GM18499 (cell line): ENCODE results near the gene SNX4.

Experiments used
- ATAC-seq: cut with Tn5 transposase; IDR thresholded peaks from one replicate; pipeline ENCODE4 v1.9.1; 2021; ENCODE audit warnings: moderate number of reproducible peaks; ENCODE audit not compliant: insufficient read depth, unreplicated experiment

SNX4 gene

DNA sequence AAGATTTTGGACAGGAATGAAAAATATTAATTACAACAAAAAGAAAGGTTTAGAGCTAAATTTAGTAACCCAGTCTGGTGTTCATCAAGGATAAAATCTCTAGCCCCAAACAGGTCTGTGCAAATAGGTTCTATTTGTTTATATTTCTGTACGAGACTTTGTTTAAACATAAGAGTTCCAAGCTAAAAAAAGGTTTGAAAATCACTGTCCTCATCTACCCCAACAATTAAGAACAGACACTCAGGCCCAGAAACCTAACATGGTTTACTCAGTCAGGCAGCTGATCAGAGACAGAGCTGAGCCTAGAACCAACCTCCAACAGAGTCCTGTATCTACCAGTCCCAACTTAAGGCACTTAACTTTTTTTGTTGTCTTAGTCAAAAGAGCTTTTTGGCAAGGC lies 49.3 kb downstream of the SNX4 start:
- ATAC-seq, result no peak

DNA sequence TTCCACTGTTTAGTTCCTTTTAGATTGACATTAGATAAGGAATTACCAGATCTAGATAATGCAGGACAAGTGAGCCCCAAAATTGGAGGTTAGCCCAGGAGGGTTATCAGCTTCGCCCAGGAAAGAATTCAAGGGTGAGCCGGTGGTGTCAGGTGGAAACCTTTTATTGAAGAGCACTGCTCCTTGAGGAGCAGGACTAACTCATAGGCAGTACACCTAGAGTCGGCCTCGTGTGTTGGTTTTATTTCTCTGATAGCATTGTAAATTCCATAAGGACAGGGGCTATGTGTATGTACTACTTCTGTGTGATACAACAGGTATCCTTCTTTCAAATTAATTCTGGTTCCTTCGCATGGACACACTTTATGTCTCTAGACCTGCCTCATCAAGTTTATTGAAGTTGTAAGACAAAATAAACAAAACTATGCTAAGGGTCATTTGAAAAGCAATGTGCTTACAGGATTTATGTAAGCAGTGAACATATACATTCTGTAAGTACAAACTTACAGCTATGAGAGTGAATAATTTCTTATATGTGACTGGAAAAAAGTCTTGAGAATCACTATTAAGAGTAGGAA lies 57.2 kb downstream of the SNX4 start:
- ATAC-seq, result no peak

DNA sequence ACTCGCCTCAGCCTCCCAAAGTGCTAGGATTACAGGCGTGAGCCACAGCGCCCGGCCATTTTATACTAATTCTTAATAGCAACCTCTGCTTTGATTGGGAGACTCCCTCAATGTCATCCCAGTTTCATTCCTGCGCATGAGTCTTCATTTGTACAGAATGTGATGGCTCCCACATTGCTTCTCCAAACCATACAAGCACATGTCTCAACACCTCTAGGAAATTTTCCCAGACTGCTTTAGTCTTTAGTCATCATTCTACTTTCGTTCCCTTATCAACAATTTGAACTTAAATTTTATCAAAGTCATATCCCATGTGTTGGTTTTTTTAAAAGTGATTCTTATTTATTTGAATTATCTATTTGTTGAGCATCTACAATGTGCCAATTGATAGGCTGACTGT lies 58.1 kb downstream of the SNX4 start:
- ATAC-seq, result no peak

DNA sequence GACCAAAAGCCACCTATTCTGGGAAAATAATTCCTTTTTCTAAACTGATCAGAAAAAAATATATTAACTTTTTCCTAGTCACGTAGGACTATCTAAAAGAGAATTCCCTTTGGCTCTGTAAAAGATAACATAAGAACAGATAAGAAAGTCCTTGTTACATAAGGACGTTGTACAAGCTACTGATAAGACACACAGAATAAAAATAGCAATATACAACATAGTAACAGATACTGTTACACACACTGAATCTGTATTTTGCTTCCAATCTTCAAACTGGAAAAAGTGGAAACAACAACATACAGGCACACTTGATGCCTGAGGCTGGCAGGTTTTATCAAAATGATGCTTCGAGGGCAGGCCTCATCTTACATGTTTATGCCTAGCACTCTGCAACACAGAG lies 59.8 kb downstream of the SNX4 start:
- ATAC-seq, result no peak

DNA sequence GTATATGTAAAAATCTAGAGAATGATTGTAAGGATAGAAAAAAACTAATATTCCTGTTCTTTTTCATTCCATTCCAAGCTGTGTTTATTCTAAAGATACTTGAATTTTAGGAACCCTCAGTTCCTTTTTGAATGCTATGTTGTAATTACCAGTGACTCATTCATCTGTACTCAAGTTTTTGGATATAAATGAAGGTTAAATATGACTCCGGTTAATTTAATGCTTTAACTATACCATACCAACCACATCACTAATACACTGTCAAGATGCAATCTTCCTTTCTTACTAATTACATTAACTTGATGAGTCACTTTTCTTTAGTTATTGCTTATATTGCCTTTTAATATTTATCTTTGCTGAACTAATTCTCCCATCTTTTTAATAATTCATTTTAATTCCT lies 76.1 kb downstream of the SNX4 start:
- ATAC-seq, result no peak

DNA sequence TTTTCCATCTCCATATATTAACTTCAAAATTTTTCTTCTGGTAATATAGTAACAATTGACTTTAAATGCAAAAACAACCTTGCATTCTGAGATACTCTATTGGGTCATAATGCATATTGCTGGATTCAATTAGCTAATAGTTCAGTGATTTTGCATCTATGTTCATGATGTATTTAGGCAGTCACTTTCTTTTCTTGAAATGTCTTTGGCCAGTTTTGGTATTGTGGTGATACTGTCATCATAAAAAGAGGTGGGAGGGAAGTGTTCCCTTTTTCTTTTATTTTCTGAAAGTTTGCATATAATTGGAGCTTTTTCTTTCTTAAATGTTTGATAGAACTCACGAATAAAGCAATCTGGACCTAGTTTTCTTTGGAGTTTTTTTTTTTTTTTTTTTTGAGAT lies 77.5 kb downstream of the SNX4 start:
- no peak for ATAC-seq

DNA sequence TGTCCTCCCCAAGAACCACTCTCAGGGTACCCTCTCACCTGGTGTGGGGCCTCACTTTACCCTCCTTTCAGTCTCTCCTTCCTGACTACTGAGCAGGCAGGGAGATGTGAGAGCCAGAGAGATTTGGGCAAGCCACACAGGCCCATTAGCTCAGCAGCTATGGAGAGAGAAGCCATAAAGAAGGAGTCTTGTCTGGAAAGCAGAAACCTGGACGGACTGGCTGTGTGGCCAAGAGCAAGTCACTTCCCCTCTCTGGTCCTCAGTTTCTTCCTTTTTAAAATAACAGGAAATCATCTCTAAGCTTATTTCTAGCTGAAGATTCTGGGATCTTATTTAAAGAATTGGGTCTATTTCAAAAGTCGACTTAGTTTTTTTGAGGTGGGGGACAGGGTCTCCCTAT lies 79.0 kb downstream of the SNX4 start:
- no peak for ATAC-seq

DNA sequence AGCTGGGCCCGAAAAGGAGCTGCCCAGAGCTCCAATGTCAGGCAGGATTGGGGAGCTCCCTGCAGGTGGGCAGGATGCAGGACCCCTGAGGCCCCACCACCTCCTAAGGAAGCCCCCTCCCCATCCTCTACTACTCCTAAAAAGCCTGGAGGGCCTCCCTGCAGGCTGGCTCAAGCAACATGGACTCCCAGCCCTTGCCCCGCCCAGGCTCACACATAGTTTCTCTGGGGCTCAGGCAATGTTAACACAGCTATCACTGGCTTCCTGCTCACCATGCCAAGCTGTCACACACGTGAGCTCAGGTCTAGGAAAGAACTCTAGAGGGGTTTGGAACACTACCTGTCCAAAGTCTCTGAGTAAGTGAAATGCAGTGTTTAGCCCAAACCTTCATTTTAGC lies 79.4 kb downstream of the SNX4 start:
- ATAC-seq, result no peak

DNA sequence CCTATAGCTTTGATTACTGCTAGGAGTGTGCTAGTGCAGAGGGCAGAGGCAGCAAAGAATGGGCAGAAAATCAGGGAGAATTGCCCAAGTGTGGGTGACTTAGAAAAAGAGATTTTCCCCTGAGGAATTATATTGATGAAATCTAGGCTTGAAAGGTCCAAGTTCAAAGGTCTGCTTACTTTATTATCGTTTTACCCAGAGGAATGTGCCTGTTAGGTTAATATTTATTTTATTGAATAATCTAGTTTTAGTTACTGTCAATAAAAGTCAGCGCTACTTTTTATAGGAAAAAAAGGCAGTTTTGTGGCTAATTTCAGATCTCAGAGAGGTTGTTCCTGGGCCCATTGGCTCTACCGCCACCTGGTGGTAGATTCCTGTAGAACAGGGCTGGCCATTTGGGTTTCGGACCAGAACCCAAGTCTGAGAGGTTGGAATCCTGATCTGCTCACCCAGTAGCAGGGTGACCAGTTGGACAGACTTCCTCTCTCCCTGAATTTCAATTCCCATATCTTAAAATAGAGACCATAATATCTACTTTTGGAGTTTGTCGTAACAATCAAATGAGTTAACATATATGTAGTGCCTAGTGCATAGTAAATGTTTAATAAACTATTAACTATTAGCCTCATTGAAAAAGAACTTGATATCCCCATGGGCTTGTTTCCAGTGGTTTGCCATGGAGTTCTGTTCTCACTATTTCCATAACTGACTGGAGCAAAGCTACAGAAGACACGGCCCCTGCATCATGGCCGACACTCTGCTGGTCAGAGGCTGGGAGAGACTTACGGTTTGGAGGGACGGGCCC lies 82.2 kb downstream of the SNX4 start:
- no peak for ATAC-seq

DNA sequence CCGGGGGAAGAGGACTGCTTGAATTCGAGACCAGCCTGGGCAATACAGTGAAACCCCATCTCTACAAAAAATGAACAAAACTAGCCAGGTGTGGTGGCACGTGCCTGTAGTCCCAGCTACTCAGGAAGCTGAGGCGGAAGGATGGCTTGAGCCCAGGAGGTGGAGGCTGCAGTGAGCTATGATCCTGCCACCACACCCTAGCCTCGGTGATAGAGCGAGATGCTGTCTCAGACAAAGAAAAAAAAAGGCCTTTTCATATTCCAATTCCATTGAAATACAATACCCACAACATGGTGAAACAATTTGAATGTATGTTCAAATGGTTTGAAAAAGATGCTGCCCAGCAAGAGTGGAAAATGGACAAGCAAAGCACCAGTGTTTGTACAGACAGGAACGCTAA lies 83.1 kb downstream of the SNX4 start:
- no peak for ATAC-seq

DNA sequence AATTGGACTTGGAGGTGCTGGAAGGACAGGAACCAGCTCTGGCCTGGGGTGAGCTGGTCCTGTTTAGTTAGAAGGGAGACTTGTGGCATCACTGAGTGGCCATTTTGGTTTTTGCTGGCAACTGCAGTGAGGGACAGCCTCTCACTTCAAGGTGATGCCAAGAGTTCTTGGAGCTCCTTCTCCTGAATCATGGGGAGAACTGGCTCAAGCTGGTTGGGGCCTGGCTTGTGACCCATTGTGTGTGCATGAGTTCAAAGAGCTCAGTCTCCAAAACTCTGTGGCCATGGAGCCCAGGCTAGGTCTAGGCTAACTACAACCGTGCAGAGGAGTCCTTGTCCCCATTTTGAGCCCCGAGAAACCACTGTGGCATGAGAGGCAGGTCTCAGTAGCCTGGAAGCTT lies 84.8 kb downstream of the SNX4 start:
- ATAC-seq, result no peak

DNA sequence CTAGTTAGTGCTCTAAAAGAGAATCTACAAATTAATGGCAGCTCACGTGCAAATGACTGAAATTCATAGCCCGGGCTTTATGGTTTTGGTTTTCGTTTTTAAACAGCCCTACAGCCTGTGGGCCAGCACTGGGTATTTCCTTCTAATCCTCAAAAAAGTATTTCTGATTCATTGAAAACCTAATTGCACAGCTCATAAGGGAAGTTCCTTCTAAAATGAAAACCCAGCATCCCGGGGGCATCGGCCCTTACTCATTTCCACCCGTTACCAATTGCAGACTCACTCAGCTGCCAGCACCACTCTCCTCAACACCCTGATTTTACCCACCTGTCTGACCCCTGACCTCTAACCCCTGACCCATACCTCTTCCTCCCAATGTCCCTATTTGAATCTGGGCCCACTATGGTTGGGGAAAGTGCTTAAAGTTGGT lies 85.4 kb downstream of the SNX4 start:
- no peak for ATAC-seq

DNA sequence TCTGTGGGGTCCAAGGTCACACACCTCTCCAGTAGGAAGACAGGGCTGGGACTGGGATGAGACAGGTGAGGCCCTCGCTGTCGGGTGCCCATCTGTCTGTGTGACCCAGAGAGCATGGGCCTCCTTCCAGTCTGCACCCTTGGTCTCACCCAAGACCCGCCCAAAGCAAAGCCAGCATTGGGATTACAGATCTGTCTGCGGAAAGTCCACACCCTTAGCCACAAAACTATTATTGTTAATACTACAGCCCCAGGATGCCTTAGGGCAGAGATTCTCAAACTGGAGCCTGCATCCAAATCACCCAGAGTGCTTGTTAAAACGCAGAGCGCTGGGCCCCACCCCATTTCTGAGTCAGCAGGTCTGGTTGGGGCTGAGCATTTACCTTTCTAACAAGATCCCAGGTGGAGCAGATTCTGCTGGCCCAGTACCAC lies 86.4 kb downstream of the SNX4 start:
- ATAC-seq, result no peak

DNA sequence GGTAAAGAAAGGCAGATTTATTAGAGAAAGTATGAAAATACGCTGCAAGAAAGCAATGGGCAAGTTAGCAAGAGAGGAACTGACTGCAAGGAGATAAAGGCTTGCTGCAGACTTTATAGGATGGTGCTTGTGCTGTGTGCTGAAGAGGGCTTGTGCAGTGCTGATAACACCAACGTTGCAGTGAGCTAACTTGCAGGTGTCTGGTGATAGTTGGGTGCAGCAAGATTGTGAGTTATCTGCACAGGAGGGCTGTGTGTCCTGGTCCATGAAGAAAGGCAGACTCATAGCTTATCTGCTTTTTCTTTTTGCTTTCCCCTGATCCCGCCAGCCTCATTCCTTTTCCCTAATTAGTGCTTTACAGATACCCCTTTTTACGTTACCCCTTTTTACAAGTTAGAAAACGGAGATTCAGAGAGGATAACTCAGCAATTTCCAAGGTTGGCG lies 86.9 kb downstream of the SNX4 start:
- ATAC-seq, result no peak

DNA sequence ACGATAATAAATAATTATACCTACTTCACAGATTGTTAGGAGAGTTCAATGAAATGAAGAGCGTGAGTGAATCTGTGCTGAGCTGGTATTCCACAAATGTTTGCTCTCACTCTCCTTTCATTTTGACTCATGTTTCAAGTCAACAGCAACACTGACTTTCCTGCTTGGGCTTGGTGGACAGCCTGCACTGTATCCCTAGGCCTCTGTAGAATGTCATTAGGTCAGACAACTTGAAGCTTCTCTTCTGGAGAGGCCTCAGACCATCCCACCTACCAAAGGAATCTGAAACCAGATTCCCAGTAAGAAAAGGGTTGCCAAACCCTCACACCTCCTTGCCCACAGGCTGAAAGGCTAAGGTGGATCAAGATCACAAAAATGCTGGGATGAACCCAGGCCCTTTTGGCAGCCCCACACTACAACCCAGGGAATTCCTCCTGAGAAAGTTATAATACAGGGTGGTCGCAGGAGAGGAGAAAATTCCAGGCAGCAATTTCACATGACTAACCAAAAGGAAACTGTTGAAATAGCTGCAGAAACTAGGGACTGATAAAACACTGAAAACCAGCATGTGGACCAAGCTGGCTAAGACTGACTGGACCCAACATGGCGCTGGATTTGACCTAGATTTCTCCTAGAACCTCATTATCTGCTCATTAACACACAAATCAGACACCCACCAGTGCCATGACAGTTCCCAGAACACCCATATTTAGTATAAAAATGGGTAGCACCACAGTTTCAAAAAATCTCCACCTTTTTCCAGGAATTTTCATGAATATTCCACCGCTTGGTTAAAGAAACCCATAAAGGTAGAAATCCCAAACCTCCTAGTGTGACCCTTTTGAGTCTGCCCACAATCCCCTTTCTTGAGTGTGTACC lies 87.9 kb downstream of the SNX4 start:
- ATAC-seq, result no peak

DNA sequence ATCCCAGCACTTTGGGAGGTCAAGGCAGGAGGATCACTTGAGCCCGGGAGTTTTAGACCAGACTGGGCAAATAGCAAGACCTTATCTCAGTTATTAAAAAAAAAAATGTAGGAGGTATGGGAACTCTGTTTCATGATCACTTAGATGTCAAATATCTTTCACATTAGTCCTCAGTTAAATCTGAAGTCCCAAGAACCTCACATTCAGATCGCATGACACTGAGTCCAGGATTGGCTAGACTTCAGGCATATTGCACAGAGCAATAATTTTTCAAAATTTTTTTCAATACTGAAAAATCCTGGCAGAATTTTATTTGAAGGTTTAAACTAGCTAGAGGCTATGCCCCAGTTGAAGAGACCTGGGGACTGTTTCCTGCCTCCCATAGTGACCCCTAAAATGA lies 88.6 kb downstream of the SNX4 start:
- no peak for ATAC-seq

DNA sequence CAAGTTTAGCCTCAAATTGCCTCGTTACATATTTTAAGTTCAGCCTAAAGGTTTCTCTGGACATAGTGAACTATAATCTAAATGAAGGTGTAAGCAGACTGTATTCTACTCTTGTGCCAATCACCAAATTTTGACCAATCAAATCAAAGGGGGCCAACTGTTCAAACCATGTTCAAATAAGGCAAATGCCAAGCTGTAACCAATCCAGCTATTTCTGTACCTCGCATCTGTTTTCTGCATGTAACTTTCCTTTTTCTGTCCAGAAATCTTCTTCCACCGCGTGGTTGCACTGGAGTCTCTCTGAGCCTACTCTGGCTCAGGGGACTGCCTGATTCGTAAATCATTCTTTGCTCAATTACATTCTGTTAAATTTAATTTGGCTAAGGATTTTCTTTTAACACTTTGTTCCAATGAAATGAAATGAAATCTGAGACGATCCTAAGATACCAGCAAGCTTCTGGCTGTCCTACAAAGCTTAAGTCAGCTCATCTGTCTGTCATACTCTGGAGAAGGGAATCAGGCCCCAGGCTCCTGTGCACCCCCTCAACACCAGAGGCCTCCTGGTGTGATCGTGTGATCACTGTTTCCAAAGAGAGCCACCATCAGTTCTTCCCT lies 91.7 kb downstream of the SNX4 start:
- ATAC-seq, result no peak

DNA sequence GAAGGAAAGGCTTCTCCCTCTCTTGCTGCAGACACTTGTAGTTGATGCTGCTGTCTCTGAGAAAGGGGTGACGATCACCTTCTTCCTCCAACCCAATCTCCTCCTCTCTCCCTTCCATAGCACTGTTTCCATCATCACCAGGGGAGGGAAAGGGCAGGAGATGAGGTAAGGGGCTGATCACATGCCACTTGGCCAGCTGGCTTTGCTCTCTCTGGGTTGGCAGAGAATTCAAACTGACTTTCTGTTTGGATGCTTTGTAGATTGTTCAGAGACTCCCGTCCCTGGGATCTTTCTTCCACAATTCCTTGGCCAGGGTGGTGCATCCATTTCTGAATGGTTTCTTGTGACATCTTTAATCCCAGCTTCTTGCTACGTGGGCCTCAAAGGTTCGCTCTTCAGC lies 101.7 kb downstream of the SNX4 start:
- no peak for ATAC-seq

DNA sequence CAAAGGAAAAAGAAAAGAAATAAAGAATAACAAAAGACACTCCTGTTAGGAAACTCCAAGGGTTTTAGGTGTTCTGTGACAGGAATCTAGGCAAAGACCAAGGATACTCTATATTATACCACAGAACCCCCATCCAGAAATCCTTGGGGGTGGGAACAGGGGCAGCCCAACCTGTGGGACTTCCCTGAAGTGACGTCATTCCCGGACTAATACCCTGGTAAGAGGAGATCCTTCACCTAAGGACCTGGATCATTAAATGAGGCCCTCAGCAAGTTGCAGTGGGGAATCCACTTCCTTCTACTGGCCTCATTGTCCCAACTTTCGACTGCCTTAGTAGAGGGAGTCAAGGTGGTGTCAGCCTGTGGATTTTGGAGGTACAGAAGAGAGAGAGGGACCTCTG lies 103.8 kb downstream of the SNX4 start:
- no peak for ATAC-seq

DNA sequence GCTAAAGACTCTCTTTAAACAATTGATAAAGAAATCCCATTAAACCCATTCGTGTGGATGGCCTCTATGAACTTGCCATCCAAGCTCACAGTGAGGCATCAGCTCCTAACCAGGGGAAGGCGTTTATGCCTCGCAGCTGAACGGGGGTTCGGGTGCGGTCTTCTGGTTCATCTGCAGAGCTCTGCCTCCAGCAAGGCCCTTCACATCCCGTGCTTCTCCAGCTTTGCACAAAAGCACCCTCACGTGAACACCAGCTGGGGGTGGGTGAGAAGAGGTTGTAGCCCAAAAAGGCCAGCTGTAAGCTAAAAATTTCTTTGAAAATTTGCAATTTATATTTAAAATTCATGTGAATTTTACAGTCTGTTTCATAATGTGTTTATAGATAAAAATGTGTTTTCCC lies 105.3 kb downstream of the SNX4 start:
- ATAC-seq, result no peak

DNA sequence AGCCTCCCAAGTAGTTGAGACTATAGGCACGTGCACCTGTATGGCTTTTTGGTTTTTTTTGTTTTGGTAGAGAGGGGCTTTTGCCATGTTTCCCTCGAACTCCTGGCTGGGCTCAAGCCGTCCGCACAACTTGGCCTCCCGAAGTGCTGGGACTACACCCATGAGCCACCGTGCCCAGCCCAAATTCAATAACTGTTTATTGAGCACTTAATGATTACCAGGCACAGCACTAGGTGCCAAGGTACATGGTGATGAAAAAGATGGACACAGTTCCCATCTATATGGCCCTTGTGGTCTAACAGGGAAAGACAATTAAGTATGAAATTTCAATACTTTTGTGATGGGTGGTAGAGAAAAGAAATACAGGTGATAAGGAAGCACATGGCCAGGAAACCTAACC lies 109.1 kb downstream of the SNX4 start:
- ATAC-seq, result no peak
